Trophoblast cell (in vitro differentiated cells and primary cell): Measurements from ENCODE around the gene THSD4.

Experiments
- DNase-seq, 2 donors: peaks; one replicate each; pipeline ENCODE4 v3.0.0-alpha.2; 2016
- H2AFZ ChIP-seq: 2 replicates; pipeline ENCODE4 v1.6.1; 2013; ENCODE audit warnings: low read length, moderate library complexity, mild to moderate bottlenecking; ENCODE audit not compliant: insufficient read depth, poor library complexity
- H2AK5ac ChIP-seq: 2 replicates; pipeline ENCODE4 v1.6.1; 2013; ENCODE audit warnings: mild to moderate bottlenecking, low read length
- H2BK120ac ChIP-seq: 2 replicates; pipeline ENCODE4 v1.6.1; 2013; ENCODE audit warnings: low read length, mild to moderate bottlenecking, moderate library complexity; ENCODE audit not compliant: insufficient read depth, poor library complexity
- H2BK12ac ChIP-seq: 2 replicates; pipeline ENCODE4 v1.6.1; 2013; ENCODE audit warnings: mild to moderate bottlenecking, low read length, moderate library complexity
- H2BK5ac ChIP-seq: 2 replicates; pipeline ENCODE4 v1.6.1; 2013; ENCODE audit warnings: low read length, low read depth, moderate library complexity, mild to moderate bottlenecking; ENCODE audit not compliant: poor library complexity
- H3K14ac ChIP-seq: 2 replicates; pipeline ENCODE4 v1.6.1; 2013; ENCODE audit warnings: mild to moderate bottlenecking, low read length
- H3K18ac ChIP-seq: 2 replicates; pipeline ENCODE4 v1.6.1; 2013; ENCODE audit warnings: mild to moderate bottlenecking, low read length
- H3K23ac ChIP-seq: 2 replicates; pipeline ENCODE4 v1.6.1; 2013; ENCODE audit warnings: low read length
- H3K27ac ChIP-seq: 2 replicates; pipeline ENCODE4 v1.5.1; 2013; ENCODE audit warnings: low read depth, mild to moderate bottlenecking, inconsistent platforms, low read length, moderate library complexity
- H3K27me3 ChIP-seq: 2 replicates; pipeline ENCODE4 v1.6.1; 2013; ENCODE audit warnings: inconsistent platforms, mild to moderate bottlenecking, low read length, moderate library complexity; ENCODE audit not compliant: insufficient read depth
- H3K36me3 ChIP-seq, 2 experiments: 1 replicate in 1 of 2; 2 replicates in 1 of 2; pipeline ENCODE4 v1.6.1; 2013; ENCODE audit warnings: low read length in 2 of 2, mild to moderate bottlenecking in 2 of 2, moderate library complexity in 1 of 2; ENCODE audit not compliant: insufficient read depth in 2 of 2, control insufficient read depth in 1 of 2
- H3K4ac ChIP-seq: 2 replicates; pipeline ENCODE4 v1.6.1; 2013; ENCODE audit warnings: low read depth, mild to moderate bottlenecking, low read length, moderate library complexity
- H3K4me1 ChIP-seq, 2 experiments: 1 replicate in 1 of 2; 2 replicates in 1 of 2; pipeline ENCODE4 v1.6.1; 2013; ENCODE audit warnings: low read length in 2 of 2, mild to moderate bottlenecking in 2 of 2, moderate library complexity in 1 of 2; ENCODE audit not compliant: insufficient read depth in 2 of 2, control insufficient read depth in 1 of 2
- H3K4me2 ChIP-seq: 2 replicates; pipeline ENCODE4 v1.6.1; 2013; ENCODE audit warnings: inconsistent platforms, mild to moderate bottlenecking, low read length, moderate library complexity
- H3K4me3 ChIP-seq: 2 replicates; pipeline ENCODE4 v1.5.1; 2013; ENCODE audit warnings: mild to moderate bottlenecking, low read depth, low read length, inconsistent platforms
- H3K79me1 ChIP-seq: one replicate; pipeline ENCODE4 v1.6.1; 2013; ENCODE audit warnings: low read length
- H3K79me2 ChIP-seq: 2 replicates; pipeline ENCODE4 v1.6.1; 2013; ENCODE audit warnings: low read length, mild to moderate bottlenecking; ENCODE audit not compliant: control insufficient read depth, insufficient read depth, poor library complexity
- H3K9ac ChIP-seq: 2 replicates; pipeline ENCODE4 v1.6.1; 2013; ENCODE audit warnings: mild to moderate bottlenecking, low read length
- H3K9me3 ChIP-seq: 2 replicates; pipeline ENCODE4 v1.6.1; 2013; ENCODE audit warnings: low read depth, mild to moderate bottlenecking, control low read depth, inconsistent platforms, low read length; ENCODE audit not compliant: insufficient read depth
- H4K12ac ChIP-seq: 2 replicates; pipeline ENCODE4 v1.6.1; 2013; ENCODE audit warnings: low read depth, mild to moderate bottlenecking, low read length, moderate library complexity
- H4K8ac ChIP-seq: 2 replicates; pipeline ENCODE4 v1.6.1; 2013; ENCODE audit warnings: low read depth, mild to moderate bottlenecking, low read length, moderate library complexity
- H4K91ac ChIP-seq: one replicate; pipeline ENCODE4 v1.6.1; 2013; ENCODE audit warnings: low read depth, mild to moderate bottlenecking, low read length, moderate library complexity
- WGBS: extraction: QIAGEN DNeasy Blood & Tissue Kit; methylation state at CpG from one replicate; pipeline ENCODE4 v1.1.7; 2013; ENCODE audit warnings: missing lambda C conversion rate; ENCODE audit not compliant: insufficient read length, insufficient coverage; ENCODE audit errors: extremely low coverage; 5-methylcytosine and 5-hydroxymethylcytosine counted together

THSD4 gene

GRCh38 chr15:71111950-71112349 is 3.3 kb upstream of the THSD4 start:
- Histone ChIP-seq H2AFZ (no peak overlapping the region), H3K9ac (no peak overlapping the region), H2BK12ac (no peak overlapping the region), H3K4me1 (peaks cover 13 to 25% of the 10 kb centered on the region in 2 experiments), H3K27me3 (no peaks in the 10 kb centered on the region), H3K79me2 (no peaks in the 10 kb centered on the region), H3K18ac (no peak overlapping the region), H3K4me2 (no peak overlapping the region), H3K23ac (no peak overlapping the region), H3K36me3 (no peaks in the 10 kb centered on the region), H2AK5ac (no peak overlapping the region), H3K9me3 (no peaks in the 10 kb centered on the region), H3K79me1 (no peaks in the 10 kb centered on the region), H2BK120ac (no peak overlapping the region), H3K14ac (no peak overlapping the region), H4K91ac (no peak overlapping the region), H3K27ac (no peak overlapping the region), H2BK5ac (no peak overlapping the region), H4K8ac (no peak overlapping the region), H4K12ac (no peak overlapping the region), H3K4me3 (no peak overlapping the region), H3K4ac (no peak overlapping the region)
- no CpG with 5 or more reads among the region's 4 CpGs for WGBS
- no peak for DNase-seq

GRCh38 chr15:71112429-71112828 is 2.8 kb upstream of the THSD4 start:
- no peak overlapping the region for H3K27ac ChIP-seq
- H4K12ac ChIP-seq, result no peak overlapping the region
- H3K18ac ChIP-seq, result no peak overlapping the region
- no peaks in the 10 kb centered on the region for H3K79me1 ChIP-seq
- H4K91ac ChIP-seq, result no peak overlapping the region
- no peak for DNase-seq
- no peak overlapping the region for H2BK120ac ChIP-seq
- no peak overlapping the region for H2AK5ac ChIP-seq
- H3K27me3 ChIP-seq, result no peaks in the 10 kb centered on the region
- H3K36me3 ChIP-seq, result no peaks in the 10 kb centered on the region
- no peak overlapping the region for H2BK5ac ChIP-seq
- H3K23ac ChIP-seq, result no peak overlapping the region
- no peak overlapping the region for H3K14ac ChIP-seq
- WGBS, result no CpG with 5 or more reads among the region's 2 CpGs
- H4K8ac ChIP-seq, result no peak overlapping the region
- H3K4me3 ChIP-seq, result no peak overlapping the region
- H3K4me2 ChIP-seq, result no peak overlapping the region
- no peak overlapping the region for H3K9ac ChIP-seq
- H2AFZ ChIP-seq, result no peak overlapping the region
- H3K79me2 ChIP-seq, result no peaks in the 10 kb centered on the region
- H3K9me3 ChIP-seq, result no peaks in the 10 kb centered on the region
- H3K4me1 ChIP-seq, result peaks cover 13 to 25% of the 10 kb centered on the region in 2 experiments
- H3K4ac ChIP-seq, result no peak overlapping the region
- no peak overlapping the region for H2BK12ac ChIP-seq

DNA sequence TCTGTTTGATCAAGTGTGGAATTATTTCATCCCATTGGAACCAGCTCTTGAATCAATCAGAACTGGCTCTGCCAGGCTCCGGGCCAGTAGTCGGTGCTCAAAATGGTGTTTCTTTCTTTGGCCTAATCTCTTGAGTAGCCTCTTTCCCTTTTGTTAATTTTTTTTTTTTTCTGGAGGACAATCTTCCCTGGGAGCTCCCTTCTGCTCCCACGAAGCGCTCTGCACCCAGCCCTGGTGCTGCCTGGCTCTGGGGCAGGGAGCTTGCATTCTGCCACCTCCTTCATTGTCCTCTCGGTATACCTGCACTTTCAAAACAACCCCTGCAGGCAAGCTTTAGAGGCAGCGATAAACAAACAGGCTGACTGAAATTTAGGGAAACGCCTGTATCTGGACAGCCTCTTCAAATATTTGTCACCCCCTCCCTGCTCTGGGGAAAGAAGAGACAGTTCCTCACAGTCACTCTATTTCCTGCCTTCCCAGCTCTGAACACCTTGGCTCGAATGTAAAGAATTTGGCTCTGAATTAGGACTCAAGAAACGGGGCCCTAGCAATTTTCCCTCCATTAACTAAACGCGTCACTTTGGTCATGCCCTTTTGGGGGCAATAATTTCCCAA is 1.1 kb upstream of the THSD4 start:
- no peak overlapping the region for H2BK12ac ChIP-seq
- H3K27ac ChIP-seq, result no peak overlapping the region
- H3K14ac ChIP-seq, result no peak overlapping the region
- H3K18ac ChIP-seq, result no peak overlapping the region
- H3K4me1 ChIP-seq, result peaks cover 13 to 25% of the 10 kb centered on the region in 2 experiments
- no peaks in the 10 kb centered on the region for H3K9me3 ChIP-seq
- no peak overlapping the region for H3K4ac ChIP-seq
- no peak overlapping the region for H3K4me2 ChIP-seq
- no peaks in the 10 kb centered on the region for H3K27me3 ChIP-seq
- no peaks in the 10 kb centered on the region for H3K36me3 ChIP-seq
- no peak overlapping the region for H2AK5ac ChIP-seq
- no CpG with 5 or more reads among the region's 11 CpGs for WGBS
- H2BK120ac ChIP-seq, result no peak overlapping the region
- no peak overlapping the region for H3K23ac ChIP-seq
- no peaks in the 10 kb centered on the region for H3K79me2 ChIP-seq
- no peak overlapping the region for H4K91ac ChIP-seq
- DNase-seq, result no peak
- H3K79me1 ChIP-seq, result no peaks in the 10 kb centered on the region
- no peak overlapping the region for H2AFZ ChIP-seq
- no peak overlapping the region for H4K8ac ChIP-seq
- H3K9ac ChIP-seq, result no peak overlapping the region
- no peak overlapping the region for H3K4me3 ChIP-seq
- no peak overlapping the region for H4K12ac ChIP-seq
- H2BK5ac ChIP-seq, result no peak overlapping the region

- no peak overlapping the region for H3K9ac ChIP-seq
- H3K14ac ChIP-seq, result no peak overlapping the region
- peak; percentile 42 to 63 for DNase-seq
- no peak overlapping the region for H3K18ac ChIP-seq
- H3K79me1 ChIP-seq, result no peaks in the 10 kb centered on the region
- H2BK5ac ChIP-seq, result no peak overlapping the region
- peaks cover 3% of the 10 kb centered on the region for H3K27me3 ChIP-seq
- no CpG with 5 or more reads among the region's 93 CpGs for WGBS
- no peak overlapping the region for H3K4ac ChIP-seq
- H3K4me2 ChIP-seq, result peak overlapping the region; percentile 79
- no peak overlapping the region for H2BK12ac ChIP-seq
- H3K79me2 ChIP-seq, result no peaks in the 10 kb centered on the region
- H2AFZ ChIP-seq, result peak overlapping the region; percentile 43
- no peaks in the 10 kb centered on the region for H3K36me3 ChIP-seq
- H3K9me3 ChIP-seq, result no peaks in the 10 kb centered on the region
- H3K4me1 ChIP-seq, result peaks cover 10 to 21% of the 10 kb centered on the region in 2 experiments
- H2AK5ac ChIP-seq, result no peak overlapping the region
- no peak overlapping the region for H2BK120ac ChIP-seq
- no peak overlapping the region for H3K27ac ChIP-seq
- no peak overlapping the region for H4K91ac ChIP-seq
- H3K4me3 ChIP-seq, result peak overlapping the region; percentile 70
- no peak overlapping the region for H4K8ac ChIP-seq
- H3K23ac ChIP-seq, result no peak overlapping the region
- H4K12ac ChIP-seq, result no peak overlapping the region
Observed at GRCh38 chr15:71115567-71116351, 488 bp downstream of the THSD4 start.
